Effector CD8-positive, alpha-beta T cell (primary cell): ENCODE data around the gene PLXNA2.

Experiments
- DNase-seq: peaks from one replicate; lab custom pipeline; 2025; lab: John Stamatoyannopoulos, UW

Gene PLXNA2

GRCh38 chr1:208066583-208066982 lies 177.6 kb downstream of the PLXNA2 start:
- no peak for DNase-seq

- no peak for DNase-seq
Observed at GRCh38 chr1:208065862-208066261, 178.3 kb downstream of the PLXNA2 start.

- DNase-seq, result no peak
Observed at GRCh38 chr1:208061632-208062031, 182.6 kb downstream of the PLXNA2 start.

- DNase-seq, result no peak
Observed at GRCh38 chr1:208061118-208061517, 183.1 kb downstream of the PLXNA2 start.

- DNase-seq, result no peak
Observed at GRCh38 chr1:208060215-208060869, 183.8 kb downstream of the PLXNA2 start.

- DNase-seq, result no peak
Observed at GRCh38 chr1:208059409-208060001, 184.7 kb downstream of the PLXNA2 start.

- no peak for DNase-seq
Observed at GRCh38 chr1:208058756-208059155, 185.4 kb downstream of the PLXNA2 start.

GRCh38 chr1:208058267-208058666 lies 185.9 kb downstream of the PLXNA2 start:
- DNase-seq, result no peak

GRCh38 chr1:208057056-208057455 lies 187.1 kb downstream of the PLXNA2 start:
- no peak for DNase-seq

- DNase-seq, result no peak
Observed at GRCh38 chr1:208055535-208055934, 188.6 kb downstream of the PLXNA2 start.

- DNase-seq, result no peak
Observed at GRCh38 chr1:208054911-208055379, 189.2 kb downstream of the PLXNA2 start.

- no peak for DNase-seq
Observed at GRCh38 chr1:208054485-208054884, 189.7 kb downstream of the PLXNA2 start.

GRCh38 chr1:208053661-208054060 lies 190.5 kb downstream of the PLXNA2 start:
- no peak for DNase-seq

- no peak for DNase-seq
Observed at GRCh38 chr1:208052926-208053407, 191.2 kb downstream of the PLXNA2 start.

- no peak for DNase-seq
Observed at GRCh38 chr1:208052135-208052534, 192.0 kb downstream of the PLXNA2 start.

- no peak for DNase-seq
Observed at GRCh38 chr1:208051651-208052050, 192.5 kb downstream of the PLXNA2 start.

- no peak for DNase-seq
Observed at GRCh38 chr1:208048904-208049303, 195.3 kb downstream of the PLXNA2 start.

- DNase-seq, result no peak
Observed at GRCh38 chr1:208047975-208048374, 196.2 kb downstream of the PLXNA2 start.

- no peak for DNase-seq
Observed at GRCh38 chr1:208047476-208047934, 196.7 kb downstream of the PLXNA2 start.

GRCh38 chr1:208045463-208046260 lies 198.5 kb downstream of the PLXNA2 start:
- DNase-seq, result no peak

- no peak for DNase-seq
Observed at GRCh38 chr1:208044589-208045462, 199.4 kb downstream of the PLXNA2 start.
